Activated naive CD8-positive, alpha-beta T cell treated with anti-CD3 and anti-CD28 coated beads, Interleukin-2, amount 10 ng/mL, durations not matched to agents 7 days and 5 days (primary cell): Measurements from ENCODE around the gene ZNF618. TPM values are rescaled to one million over a fixed set of nuclear protein-coding genes. Genes with fewer than 3 reads are reported as not detected.

Source experiments
- ATAC-seq: fragments of 150-1000 bp; cut with Tn5 transposase; one replicate; pipeline ENCODE4 v1.10.0; 2021; ENCODE audit warnings: low read depth, moderate library complexity
- POLR2A ChIA-PET: fragments of 350-600 bp; sonication (Branson Sonifier 250); formaldehyde crosslinking; loops from one replicate; lab custom pipeline; 2021; ENCODE audit warnings: antibody characterized with exemption; lab: Charles Lee
- DNase-seq: peaks from one replicate; pipeline ENCODE4 v3.0.0; 2021
- H3K27ac Mint-ChIP-seq: one replicate; pipeline ENCODE4 v1.8.0; 2022; ENCODE audit warnings: mild to moderate bottlenecking, mixed read lengths
- H3K27me3 Mint-ChIP-seq: one replicate; pipeline ENCODE4 v1.8.0; 2022; ENCODE audit warnings: mild to moderate bottlenecking, moderate library complexity, mixed read lengths
- H3K36me3 Mint-ChIP-seq: one replicate; pipeline ENCODE4 v1.8.0; 2021; ENCODE audit warnings: mild to moderate bottlenecking, mixed read lengths
- H3K4me1 Mint-ChIP-seq: one replicate; pipeline ENCODE4 v1.8.0; 2021; ENCODE audit warnings: mixed read lengths
- H3K4me3 Mint-ChIP-seq: one replicate; pipeline ENCODE4 v1.8.0; 2022; ENCODE audit warnings: mild to moderate bottlenecking, moderate library complexity, mixed read lengths
- H3K9me3 Mint-ChIP-seq: one replicate; pipeline ENCODE4 v1.8.0; 2021; ENCODE audit warnings: mixed read lengths
- total RNA-seq, 2 experiments: library from RNA; stranded (reverse); gene quantifications; one replicate each; pipeline ENCODE4 v1.2.3, GENCODE V29; 2021

The ZNF618 gene
- total RNA-seq, 2 experiments from 2014 or later: 0.60 to 0.75 TPM

DNA sequence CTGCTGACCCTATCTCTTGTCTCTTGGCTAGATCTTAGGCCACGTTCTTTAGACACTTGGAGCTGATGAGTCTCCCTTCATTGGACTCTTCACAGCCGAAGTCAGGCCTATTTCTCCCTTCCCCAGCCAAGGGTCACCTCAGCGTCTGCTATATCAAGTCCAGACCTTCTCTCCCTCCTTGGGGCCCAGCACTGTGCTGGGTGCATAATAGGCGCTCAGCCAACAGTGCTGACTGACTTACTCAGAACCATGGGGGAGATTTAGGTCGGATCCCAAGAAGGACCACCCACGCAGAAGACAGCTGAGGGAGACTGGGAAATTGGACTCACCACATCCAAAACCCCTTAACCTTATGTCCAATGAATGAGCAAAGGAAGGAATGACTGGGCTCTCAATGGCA lies 207.6 kb downstream of the ZNF618 start:
- Mint-ChIP-seq H3K9me3 (no peaks in the 10 kb centered on the region), H3K4me3 (no peak overlapping the region), H3K36me3 (no peaks in the 10 kb centered on the region), H3K27ac (no peak overlapping the region), H3K4me1 (no peaks in the 10 kb centered on the region), H3K27me3 (no peaks in the 10 kb centered on the region)
- POLR2A ChIA-PET: no interaction called here
- no peak for DNase-seq
- ATAC-seq: no peak

DNA sequence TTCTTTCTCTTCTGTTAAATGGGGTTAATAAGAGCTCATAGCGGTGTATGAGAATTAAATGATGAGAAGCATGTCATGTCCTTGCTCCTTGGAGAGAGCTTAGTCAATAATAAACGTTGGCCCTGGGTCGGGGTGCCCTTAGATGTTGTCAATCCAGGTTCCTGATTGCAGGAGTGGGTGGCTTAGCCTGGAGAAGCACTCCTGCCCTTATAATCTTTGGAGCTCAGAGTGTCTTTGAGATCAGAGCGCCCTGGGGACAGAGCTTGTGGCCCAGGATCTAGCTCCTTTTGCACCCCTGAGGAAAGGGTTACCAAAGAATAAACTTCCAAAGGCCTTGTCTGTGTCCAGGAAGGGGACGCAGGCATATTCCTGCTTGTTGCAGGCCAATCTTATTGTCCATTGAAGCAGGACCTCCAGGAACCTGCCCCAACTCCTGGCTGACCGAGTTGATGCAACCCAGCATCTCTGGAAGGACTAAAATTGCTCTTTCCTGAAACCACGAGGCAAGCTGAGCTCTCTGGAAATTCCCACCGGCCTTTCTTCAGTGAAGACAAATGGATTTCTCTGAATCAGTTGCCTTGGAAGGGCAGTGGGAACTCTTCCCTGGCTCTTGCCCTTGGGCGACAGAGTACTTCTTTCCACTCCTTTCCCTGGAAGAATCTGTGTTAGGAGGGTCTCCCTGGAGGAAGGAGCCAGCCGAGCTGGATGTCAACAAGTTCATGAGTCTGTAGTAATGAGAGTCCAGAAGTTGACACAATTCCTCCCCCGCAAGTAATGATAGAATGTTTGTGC lies 208.4 kb downstream of the ZNF618 start:
- Mint-ChIP-seq H3K27me3 (no peaks in the 10 kb centered on the region), H3K4me1 (no peaks in the 10 kb centered on the region), H3K9me3 (no peaks in the 10 kb centered on the region), H3K27ac (no peak overlapping the region), H3K36me3 (no peaks in the 10 kb centered on the region), H3K4me3 (no peak overlapping the region)
- ATAC-seq: no peak
- no peak for DNase-seq
- POLR2A ChIA-PET: no interaction called here

GRCh38 chr9:114085387-114085789 lies 209.3 kb downstream of the ZNF618 start:
- no peaks in the 10 kb centered on the region for H3K9me3 Mint-ChIP-seq
- H3K27me3 Mint-ChIP-seq: no peaks in the 10 kb centered on the region
- POLR2A ChIA-PET: no interaction called here

GRCh38 chr9:114086009-114086408 lies 209.9 kb downstream of the ZNF618 start:
- POLR2A ChIA-PET: no interaction called here
- no peaks in the 10 kb centered on the region for H3K4me1 Mint-ChIP-seq
- no peak overlapping the region for H3K27ac Mint-ChIP-seq
- H3K9me3 Mint-ChIP-seq: no peaks in the 10 kb centered on the region
- no peaks in the 10 kb centered on the region for H3K36me3 Mint-ChIP-seq
- no peaks in the 10 kb centered on the region for H3K27me3 Mint-ChIP-seq
- DNase-seq: no peak
- no peak overlapping the region for H3K4me3 Mint-ChIP-seq
- ATAC-seq: no peak

More at GRCh38 chr9:114085387-114085789, 209.3 kb downstream of the ZNF618 start:
- Mint-ChIP-seq H3K36me3 (no peaks in the 10 kb centered on the region), H3K27ac (no peak overlapping the region), H3K4me3 (no peak overlapping the region), H3K4me1 (no peaks in the 10 kb centered on the region)
- DNase-seq: no peak
- no peak for ATAC-seq

DNA sequence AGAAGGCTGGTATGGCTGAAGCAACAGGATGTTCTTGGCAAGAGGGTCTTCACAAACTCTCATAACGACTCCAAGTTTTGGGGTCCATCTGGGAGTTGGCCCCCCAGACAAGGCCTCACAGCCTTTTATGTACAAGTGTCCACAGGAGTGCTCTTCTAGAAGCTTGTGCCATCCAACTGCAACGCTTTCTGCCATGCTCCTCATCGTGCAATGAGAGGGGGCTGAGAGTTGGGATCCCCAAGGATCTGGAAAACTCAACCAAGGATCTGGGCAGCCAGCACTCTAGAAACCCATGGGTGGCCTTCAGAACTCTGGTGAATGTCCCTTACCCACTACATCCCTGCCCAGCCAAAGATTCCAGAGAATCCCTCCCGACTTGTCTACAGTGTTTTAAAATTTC lies 210.5 kb downstream of the ZNF618 start:
- H3K4me3 Mint-ChIP-seq: no peak overlapping the region
- H3K27me3 Mint-ChIP-seq: no peaks in the 10 kb centered on the region
- no peak for ATAC-seq
- POLR2A ChIA-PET: no interaction called here
- no peak overlapping the region for H3K27ac Mint-ChIP-seq
- no peaks in the 10 kb centered on the region for H3K4me1 Mint-ChIP-seq
- no peaks in the 10 kb centered on the region for H3K9me3 Mint-ChIP-seq
- no peaks in the 10 kb centered on the region for H3K36me3 Mint-ChIP-seq
- no peak for DNase-seq

DNA sequence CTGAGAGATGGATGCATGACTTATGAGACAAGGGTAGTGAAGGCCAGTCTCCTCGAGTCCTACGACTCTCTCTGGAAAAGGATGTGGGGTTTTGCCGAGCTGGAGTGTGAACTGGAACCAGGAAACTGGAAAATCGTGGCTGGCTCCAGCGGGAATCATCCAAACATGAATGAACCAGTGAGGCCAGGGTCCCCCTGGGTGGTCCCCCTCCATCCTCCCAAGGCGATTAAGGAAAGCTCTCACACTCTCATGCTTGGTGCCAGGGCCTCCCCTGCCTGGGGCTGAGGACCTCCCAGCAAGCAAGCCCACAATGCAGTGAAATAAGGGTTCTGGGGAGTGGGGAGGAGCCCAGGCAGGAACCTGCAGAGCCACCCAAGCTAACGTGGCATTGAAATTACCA lies 211.6 kb downstream of the ZNF618 start:
- DNase-seq (no peak), ATAC-seq (no peak)
- H3K4me3 Mint-ChIP-seq: no peak overlapping the region
- POLR2A ChIA-PET: no interaction called here
- peaks cover under 1% of the 10 kb centered on the region for H3K27me3 Mint-ChIP-seq
- no peaks in the 10 kb centered on the region for H3K9me3 Mint-ChIP-seq
- no peaks in the 10 kb centered on the region for H3K4me1 Mint-ChIP-seq
- no peaks in the 10 kb centered on the region for H3K36me3 Mint-ChIP-seq
- H3K27ac Mint-ChIP-seq: no peak overlapping the region

GRCh38 chr9:114088571-114089170 lies 212.6 kb downstream of the ZNF618 start:
- H3K4me1 Mint-ChIP-seq: no peaks in the 10 kb centered on the region
- no peaks in the 10 kb centered on the region for H3K36me3 Mint-ChIP-seq
- ATAC-seq (no peak), DNase-seq (no peak)
- H3K9me3 Mint-ChIP-seq: no peaks in the 10 kb centered on the region
- no peak overlapping the region for H3K4me3 Mint-ChIP-seq
- no peak overlapping the region for H3K27ac Mint-ChIP-seq
- POLR2A ChIA-PET: no interaction called here
- H3K27me3 Mint-ChIP-seq: peaks cover 2% of the 10 kb centered on the region

GRCh38 chr9:114089206-114089840 lies 213.2 kb downstream of the ZNF618 start:
- Mint-ChIP-seq H3K4me1 (no peaks in the 10 kb centered on the region), H3K27me3 (peaks cover 2% of the 10 kb centered on the region), H3K4me3 (no peak overlapping the region), H3K36me3 (no peaks in the 10 kb centered on the region), H3K9me3 (no peaks in the 10 kb centered on the region), H3K27ac (no peak overlapping the region)
- DNase-seq: no peak
- no peak for ATAC-seq
- POLR2A ChIA-PET: no interaction called here

DNA sequence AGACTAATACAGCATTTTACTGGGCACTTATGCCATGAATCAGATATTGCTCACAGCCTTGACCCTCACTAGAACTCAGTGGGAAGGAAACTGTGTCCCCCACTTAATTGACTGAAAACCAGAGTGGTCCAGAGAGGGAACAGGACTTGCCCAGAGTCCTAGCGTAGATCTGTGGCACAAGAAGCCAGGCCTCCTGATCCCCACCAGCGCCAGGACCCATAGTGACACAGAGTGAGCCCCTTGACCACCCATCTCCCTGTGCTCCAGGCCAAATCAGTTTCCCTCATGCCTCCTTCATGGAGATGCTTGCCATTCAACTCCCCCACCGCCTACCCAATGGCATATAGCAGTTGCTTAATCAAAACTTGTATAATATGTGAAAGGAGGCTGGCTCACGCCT lies 214.7 kb downstream of the ZNF618 start:
- Mint-ChIP-seq H3K27me3 (peaks cover 2% of the 10 kb centered on the region), H3K27ac (no peak overlapping the region), H3K9me3 (no peaks in the 10 kb centered on the region), H3K36me3 (no peaks in the 10 kb centered on the region), H3K4me1 (no peaks in the 10 kb centered on the region), H3K4me3 (no peak overlapping the region)
- DNase-seq (no peak), ATAC-seq (no peak)
- POLR2A ChIA-PET: no interaction called here

- Mint-ChIP-seq H3K9me3 (no peaks in the 10 kb centered on the region), H3K4me3 (no peak overlapping the region), H3K27me3 (peaks cover 9% of the 10 kb centered on the region), H3K4me1 (no peaks in the 10 kb centered on the region), H3K27ac (no peak overlapping the region), H3K36me3 (no peaks in the 10 kb centered on the region)
- ATAC-seq: no peak
- no peak for DNase-seq
- POLR2A ChIA-PET: no interaction called here
Measured at GRCh38 chr9:114091711-114092110, 215.6 kb downstream of the ZNF618 start.

DNA sequence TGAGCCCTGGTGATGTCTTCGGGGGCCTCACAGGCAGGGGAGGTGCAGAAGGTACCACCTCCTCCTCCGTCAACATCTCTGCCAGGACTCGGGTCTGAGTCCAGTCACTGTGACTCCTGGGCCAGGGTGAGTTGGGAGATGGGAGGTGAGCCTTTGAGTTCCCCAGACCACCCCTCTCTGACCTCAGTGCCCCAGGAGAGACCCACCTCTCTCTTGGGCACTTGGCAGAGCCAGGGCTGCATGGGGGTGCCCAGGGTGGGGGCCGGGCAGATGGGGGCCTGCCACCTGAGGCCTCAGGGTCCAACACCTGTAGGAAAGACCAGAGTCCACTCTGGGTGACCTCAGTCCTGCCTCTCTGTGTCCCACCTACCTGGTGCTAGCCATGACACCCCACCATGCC lies 216.2 kb downstream of the ZNF618 start:
- peaks cover 15% of the 10 kb centered on the region for H3K27me3 Mint-ChIP-seq
- no peak for DNase-seq
- H3K4me1 Mint-ChIP-seq: peaks cover 1% of the 10 kb centered on the region
- H3K4me3 Mint-ChIP-seq: no peak overlapping the region
- no peak overlapping the region for H3K27ac Mint-ChIP-seq
- POLR2A ChIA-PET: no interaction called here
- ATAC-seq: no peak
- H3K36me3 Mint-ChIP-seq: no peaks in the 10 kb centered on the region
- H3K9me3 Mint-ChIP-seq: no peaks in the 10 kb centered on the region

DNA sequence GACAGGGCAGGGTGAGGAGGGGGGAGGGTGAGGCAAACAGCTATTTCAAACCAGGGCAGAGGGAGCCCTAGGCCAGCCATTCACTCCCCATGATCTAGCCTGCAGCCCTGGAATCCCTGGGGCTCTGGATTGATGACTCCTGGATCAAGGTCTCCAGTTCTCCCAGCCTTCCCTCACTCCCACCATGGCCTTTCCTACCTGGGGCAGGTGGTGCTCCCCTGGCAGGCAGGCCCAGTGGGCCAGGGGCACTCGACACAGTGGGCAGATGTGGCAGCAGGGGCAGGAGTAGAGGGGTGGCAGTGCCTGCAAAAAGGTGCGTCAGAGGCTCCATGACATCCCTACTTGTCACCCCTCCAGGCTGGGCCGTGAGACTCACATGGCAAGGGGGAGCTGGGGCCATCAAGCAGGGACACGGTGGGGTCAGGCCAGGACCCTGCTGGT lies 216.9 kb downstream of the ZNF618 start:
- POLR2A ChIA-PET: no interaction called here
- ATAC-seq: no peak
- DNase-seq: no peak
- Mint-ChIP-seq H3K9me3 (no peaks in the 10 kb centered on the region), H3K4me1 (peaks cover 1% of the 10 kb centered on the region), H3K36me3 (no peaks in the 10 kb centered on the region), H3K4me3 (no peak overlapping the region), H3K27ac (no peak overlapping the region), H3K27me3 (peaks cover 19% of the 10 kb centered on the region)

- no peak for DNase-seq
- Mint-ChIP-seq H3K9me3 (no peaks in the 10 kb centered on the region), H3K4me3 (no peak overlapping the region), H3K27ac (no peak overlapping the region), H3K27me3 (peaks cover 20% of the 10 kb centered on the region), H3K4me1 (peaks cover 1% of the 10 kb centered on the region), H3K36me3 (no peaks in the 10 kb centered on the region)
- POLR2A ChIA-PET: no interaction called here
- no peak for ATAC-seq
Measured at GRCh38 chr9:114093761-114094505, 217.8 kb downstream of the ZNF618 start.
